ENCODE results near the gene SLC6A11. TPM values are rescaled to one million over a fixed set of nuclear protein-coding genes. Genes with fewer than 3 reads are reported as not detected.

Gene SLC6A11
- total and polyA plus RNA-seq, 9 of the 15 experiments (the other 6 are each of a cell fraction or from before 2014, with no cell fraction given): 0.04 TPM; not detected in 8

DNA sequence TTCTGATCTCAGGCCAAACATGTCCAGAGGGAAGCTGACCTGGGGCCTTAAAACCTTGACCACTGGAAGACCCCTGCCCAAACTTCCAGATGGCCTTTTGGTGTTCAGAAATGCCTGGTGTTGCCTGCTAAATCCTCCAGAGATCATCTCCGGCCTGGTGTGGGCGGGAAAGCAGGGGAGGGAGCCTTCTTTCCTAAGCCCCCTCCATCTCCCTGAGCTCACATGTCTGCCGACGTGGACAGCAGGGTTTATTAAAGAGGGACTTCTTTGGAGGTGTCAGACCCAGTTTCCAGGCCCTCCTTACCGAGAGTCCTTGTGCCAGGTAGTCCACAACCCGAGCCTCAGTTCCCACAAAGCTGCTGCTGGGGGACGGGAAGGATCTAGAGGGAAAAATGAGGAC, 120.7 kb downstream of the SLC6A11 start:
- H3K4me1 ChIP-seq (replicated peaks in 1 of 2; ENCODE audit: control insufficient read depth in 2 of 2, insufficient read depth in 2 of 2, low read length in 2 of 2): no peaks in the 10 kb centered on the region
- peaks cover 0 to 29% of the 10 kb centered on the region in 2 experiments; a peak in 2 of 5 replicates for H3K27me3 ChIP-seq (ENCODE audit: control insufficient read depth in 2 of 2, insufficient read depth in 2 of 2, low read length in 2 of 2)
- POLR2A ChIA-PET: interaction anchor here (0.5 to 0.7 kb wide), 3 partner anchors 17 to 129 kb away, joined by 3 to 4 read pairs (median 4); no protein-coding TSS in a partner anchor
- CTCF ChIA-PET (ENCODE audit: low intra/inter-chr PET ratio): no interaction called here
- in situ Hi-C loops (cut with MboI): no loop called here
- H3K9me3 ChIP-seq (replicated peaks; ENCODE audit: control insufficient read depth, insufficient read depth, low read depth, low read length): no peaks in the 10 kb centered on the region
- DNase-seq (ENCODE audit: extremely low read depth in 1 of 4, low spot score in 3 of 4) (no peak), ATAC-seq (no peak), FAIRE-seq (no peak)
- H3K4me3 ChIP-seq: no peak overlapping the region
- intact Hi-C loops (cut with micrococcal nuclease): no loop called here
- H3K9me1 ChIP-seq (ENCODE audit: control insufficient read depth, insufficient read depth, low read length): no peaks in the 10 kb centered on the region
- no peak overlapping the region for H3K4me2 ChIP-seq (ENCODE audit: insufficient read depth, low read length)
- WGBS (ENCODE audit: insufficient coverage, low coverage, missing lambda C conversion rate): 0% methylated on average over 7 of the region's 7 CpGs
- BruUV-seq (replicated peaks): no TSS peak
- no peak overlapping the region for H3K9ac ChIP-seq (ENCODE audit: insufficient read depth in 1 of 2, low read depth in 2 of 2, low read length in 2 of 2)
- no peak overlapping the region for H2AFZ ChIP-seq (ENCODE audit: low read depth, low read length)
- peaks cover 17% of the 10 kb centered on the region for H4K20me1 ChIP-seq (replicated peaks; ENCODE audit: control insufficient read depth, insufficient read depth, low read length)
- TF ChIP-seq ZKSCAN3 (CRISPR knock-in tag; IDR thresholded peaks at IDR 0.05) (no peak), MAFG (tag; conservative IDR thresholded peaks at IDR 0.05) (no peak), MEF2D (tag; conservative IDR thresholded peaks at IDR 0.05; ENCODE audit: low read depth) (no peak), TFAM (CRISPR knock-in tag; conservative IDR thresholded peaks at IDR 0.05) (no peak), ZNF407 (IDR thresholded peaks at IDR 0.05; ENCODE audit: low read depth) (no peak), ZNF436 (CRISPR knock-in tag; IDR thresholded peaks at IDR 0.05) (no peak), GATA2 (CRISPR knock-in tag; IDR thresholded peaks at IDR 0.05) (no peak), BCL6 (CRISPR knock-in tag; IDR thresholded peaks at IDR 0.05) (no peak)
- TF ChIP-seq, protein P1, sequence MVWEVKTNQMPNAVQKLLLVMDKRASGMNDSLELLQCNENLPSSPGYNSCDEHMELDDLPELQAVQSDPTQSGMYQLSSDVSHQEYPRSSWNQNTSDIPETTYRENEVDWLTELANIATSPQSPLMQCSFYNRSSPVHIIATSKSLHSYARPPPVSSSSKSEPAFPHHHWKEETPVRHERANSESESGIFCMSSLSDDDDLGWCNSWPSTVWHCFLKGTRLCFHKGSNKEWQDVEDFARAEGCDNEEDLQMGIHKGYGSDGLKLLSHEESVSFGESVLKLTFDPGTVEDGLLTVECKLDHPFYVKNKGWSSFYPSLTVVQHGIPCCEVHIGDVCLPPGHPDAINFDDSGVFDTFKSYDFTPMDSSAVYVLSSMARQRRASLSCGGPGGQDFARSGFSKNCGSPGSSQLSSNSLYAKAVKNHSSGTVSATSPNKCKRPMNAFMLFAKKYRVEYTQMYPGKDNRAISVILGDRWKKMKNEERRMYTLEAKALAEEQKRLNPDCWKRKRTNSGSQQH (CRISPR knock-in tag; IDR thresholded peaks at IDR 0.05): no peak
- no peaks in the 10 kb centered on the region for H3K36me3 ChIP-seq (ENCODE audit: control insufficient read depth, insufficient read depth, low read length)
- H3K27ac ChIP-seq (ENCODE audit: extremely low read depth, low read depth, low read length): no peak overlapping the region
- no peaks in the 10 kb centered on the region for H3K79me2 ChIP-seq (ENCODE audit: control insufficient read depth, insufficient read depth, low read length)

Measured in K562 (cell line).